Globus pallidus (tissue), 1 donor: ENCODE measurements around the gene MPPED2.

ENCODE experiments used
- DNase-seq: peaks from one replicate; pipeline ENCODE4 v3.0.0-alpha.2; 2015; ENCODE audit warnings: low spot score

The MPPED2 gene

GRCh38 chr11:30527566-30527965, 58.6 kb downstream of the MPPED2 start:
- no peak for DNase-seq

- DNase-seq = no peak
These were observed 59.6 kb downstream of the MPPED2 start for GRCh38 chr11:30526558-30526957.

GRCh38 chr11:30522536-30523243, 63.5 kb downstream of the MPPED2 start:
- DNase-seq = no peak

- DNase-seq = no peak
These were observed 64.7 kb downstream of the MPPED2 start for GRCh38 chr11:30521297-30522071.

GRCh38 chr11:30513087-30513486, 73.1 kb downstream of the MPPED2 start:
- no peak for DNase-seq

- no peak for DNase-seq
These were observed 74.7 kb downstream of the MPPED2 start for GRCh38 chr11:30511408-30511807.

- DNase-seq = no peak
These were observed 75.4 kb downstream of the MPPED2 start for GRCh38 chr11:30510750-30511149.

- DNase-seq = no peak
These were observed 76.8 kb downstream of the MPPED2 start for GRCh38 chr11:30509364-30509763.

- DNase-seq = no peak
These were observed 77.6 kb downstream of the MPPED2 start for GRCh38 chr11:30508594-30508993.

GRCh38 chr11:30505603-30506002, 80.5 kb downstream of the MPPED2 start:
- no peak for DNase-seq

GRCh38 chr11:30504468-30504867, 81.7 kb downstream of the MPPED2 start:
- DNase-seq = no peak

- DNase-seq = no peak
These were observed 83.0 kb downstream of the MPPED2 start for GRCh38 chr11:30503156-30503555.

- no peak for DNase-seq
These were observed 83.8 kb downstream of the MPPED2 start for GRCh38 chr11:30502305-30502704.

GRCh38 chr11:30501744-30502143, 84.4 kb downstream of the MPPED2 start:
- DNase-seq = no peak

GRCh38 chr11:30499940-30500339, 86.2 kb downstream of the MPPED2 start:
- DNase-seq = no peak

- DNase-seq = no peak
These were observed 88.6 kb downstream of the MPPED2 start for GRCh38 chr11:30497600-30497999.

GRCh38 chr11:30496935-30497334, 89.2 kb downstream of the MPPED2 start:
- DNase-seq = no peak

- no peak for DNase-seq
These were observed 90.7 kb downstream of the MPPED2 start for GRCh38 chr11:30495437-30495836.

- DNase-seq = no peak
These were observed 96.6 kb downstream of the MPPED2 start for GRCh38 chr11:30489511-30489910.

GRCh38 chr11:30489076-30489475, 97.1 kb downstream of the MPPED2 start:
- DNase-seq = no peak

GRCh38 chr11:30488304-30488998, 97.7 kb downstream of the MPPED2 start:
- no peak for DNase-seq

GRCh38 chr11:30487200-30487898, 98.8 kb downstream of the MPPED2 start:
- DNase-seq = no peak
